ENCODE measurements around the gene PGF. TPM values are rescaled to one million over a fixed set of nuclear protein-coding genes. Genes with fewer than 3 reads are reported as not detected.

The PGF gene
- total RNA-seq, 1 experiment from 2014 or later = 115 TPM

DNA sequence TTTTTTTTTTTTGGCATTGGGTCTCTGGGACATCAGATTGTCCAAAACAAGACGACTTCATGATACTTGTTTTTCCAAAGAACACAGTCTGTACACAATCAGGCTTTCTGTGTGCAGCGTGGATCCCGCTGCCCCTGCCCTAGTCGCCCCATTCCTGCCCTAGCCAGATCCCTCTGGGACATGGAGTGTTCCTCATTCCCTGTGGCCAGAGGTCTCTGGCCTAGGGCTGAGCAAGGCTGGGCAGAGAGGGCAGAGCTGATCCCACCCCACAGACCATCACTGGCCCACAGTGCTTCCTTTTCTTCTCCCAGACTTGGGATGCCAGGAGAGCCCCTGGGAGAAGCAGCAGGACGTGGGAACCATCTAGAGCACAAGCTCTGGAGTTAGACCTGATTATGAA, 26.4 kb upstream of the PGF start:
- peak overlapping the region; percentile 95 for H3K27ac ChIP-seq
- H3K4me1 ChIP-seq = peaks cover 73% of the 10 kb centered on the region

DNA sequence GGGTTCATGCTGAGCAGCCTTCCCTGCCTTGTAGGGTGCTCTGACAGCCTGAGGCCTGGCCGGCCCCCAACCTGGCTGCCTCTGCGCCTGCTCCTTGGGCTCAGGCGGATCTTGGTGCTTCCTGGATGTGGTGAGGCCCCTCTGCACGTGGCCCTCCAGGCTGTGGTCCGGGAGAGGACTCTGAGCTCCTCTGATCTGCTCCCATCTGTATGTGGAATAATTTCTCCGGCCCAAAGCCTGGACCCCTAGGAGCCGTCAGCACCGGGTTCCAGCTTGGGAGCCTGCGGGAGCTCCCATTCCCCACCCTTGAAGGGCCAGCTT, 26.0 kb upstream of the PGF start:
- Histone ChIP-seq H3K4me1 (peaks cover 74% of the 10 kb centered on the region), H3K27ac (peak overlapping the region; percentile 95), H3K4me3 (peak overlapping the region; percentile 49; the same call in 1 of the 2 replicates), H3K9me3 (replicated peaks) (no peaks in the 10 kb centered on the region), H3K36me3 (no peaks in the 10 kb centered on the region), H3K27me3 (no peaks in the 10 kb centered on the region)
- DNase-seq = no peak

More for the DNA sequence above, 26.4 kb upstream of the PGF start:
- no peaks in the 10 kb centered on the region for H3K36me3 ChIP-seq
- no peaks in the 10 kb centered on the region for H3K9me3 ChIP-seq (replicated peaks)
- DNase-seq = no peak
- H3K4me3 ChIP-seq = no peak overlapping the region
- H3K27me3 ChIP-seq = no peaks in the 10 kb centered on the region

DNA sequence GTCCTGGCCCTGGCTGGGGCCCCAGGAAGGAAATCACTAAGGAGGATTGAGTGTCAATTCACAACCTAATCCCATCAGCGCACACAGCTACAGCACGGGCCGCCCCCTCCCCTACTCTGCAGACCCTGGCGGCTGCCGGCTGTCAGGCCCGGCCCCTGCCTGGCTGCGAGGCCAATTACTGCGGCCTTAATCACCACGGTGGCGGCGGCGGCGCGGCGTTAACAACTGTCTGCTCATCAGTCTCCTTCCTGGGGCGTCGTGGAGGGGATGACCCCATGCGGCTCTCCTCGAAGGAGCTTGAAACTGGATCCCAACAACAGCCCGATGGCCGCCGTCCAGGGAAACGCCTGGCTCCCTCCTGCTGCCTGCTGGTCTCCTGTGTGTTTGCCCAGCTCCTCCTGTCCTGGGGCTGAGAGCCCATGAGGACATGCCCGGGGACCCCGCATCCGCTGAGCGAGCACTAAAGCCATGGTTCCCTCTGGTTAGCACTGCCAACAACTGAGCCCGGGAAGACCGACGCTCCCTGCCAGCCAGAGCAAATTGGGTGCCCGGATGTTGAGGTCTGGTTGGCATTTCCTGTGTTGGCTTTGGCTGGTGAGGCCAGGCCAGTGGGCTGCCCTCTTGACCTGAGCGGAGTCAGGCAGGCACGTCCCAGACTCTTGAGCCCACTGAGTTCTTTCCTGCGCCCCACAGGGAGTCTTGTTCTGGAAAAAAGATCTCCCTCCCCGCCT, 25.5 kb upstream of the PGF start:
- Histone ChIP-seq H3K4me1 (peaks cover 80% of the 10 kb centered on the region), H3K27ac (peak overlapping the region; percentile 95), H3K27me3 (no peaks in the 10 kb centered on the region), H3K9me3 (replicated peaks) (no peaks in the 10 kb centered on the region), H3K4me3 (peak overlapping the region; percentile 49), H3K36me3 (no peaks in the 10 kb centered on the region)
- peak; percentile 82 for DNase-seq

DNA sequence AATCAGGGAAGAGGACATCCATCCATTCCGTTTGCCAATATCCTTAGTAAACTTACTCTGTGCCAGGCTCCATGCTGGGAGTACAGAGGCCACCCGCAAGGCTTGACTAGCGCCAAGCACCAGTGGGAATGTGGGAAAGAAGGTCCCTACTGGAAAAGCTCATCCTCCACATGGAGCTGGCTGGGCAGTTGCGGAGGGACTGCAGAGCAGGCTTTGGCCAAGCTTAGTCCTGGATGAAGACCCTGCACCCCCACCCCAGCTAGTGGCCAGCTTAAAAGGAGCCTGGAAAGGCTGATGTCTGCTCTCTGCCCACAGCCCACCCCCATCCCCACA, 25.0 kb upstream of the PGF start:
- DNase-seq = peak in 1 of 2 experiments; percentile 77
- H3K27ac ChIP-seq = peak overlapping the region; percentile 95
- no peaks in the 10 kb centered on the region for H3K9me3 ChIP-seq (replicated peaks)
- H3K4me3 ChIP-seq = peak overlapping the region; percentile 49
- H3K4me1 ChIP-seq = peaks cover 83% of the 10 kb centered on the region
- H3K36me3 ChIP-seq = no peaks in the 10 kb centered on the region
- no peaks in the 10 kb centered on the region for H3K27me3 ChIP-seq

DNA sequence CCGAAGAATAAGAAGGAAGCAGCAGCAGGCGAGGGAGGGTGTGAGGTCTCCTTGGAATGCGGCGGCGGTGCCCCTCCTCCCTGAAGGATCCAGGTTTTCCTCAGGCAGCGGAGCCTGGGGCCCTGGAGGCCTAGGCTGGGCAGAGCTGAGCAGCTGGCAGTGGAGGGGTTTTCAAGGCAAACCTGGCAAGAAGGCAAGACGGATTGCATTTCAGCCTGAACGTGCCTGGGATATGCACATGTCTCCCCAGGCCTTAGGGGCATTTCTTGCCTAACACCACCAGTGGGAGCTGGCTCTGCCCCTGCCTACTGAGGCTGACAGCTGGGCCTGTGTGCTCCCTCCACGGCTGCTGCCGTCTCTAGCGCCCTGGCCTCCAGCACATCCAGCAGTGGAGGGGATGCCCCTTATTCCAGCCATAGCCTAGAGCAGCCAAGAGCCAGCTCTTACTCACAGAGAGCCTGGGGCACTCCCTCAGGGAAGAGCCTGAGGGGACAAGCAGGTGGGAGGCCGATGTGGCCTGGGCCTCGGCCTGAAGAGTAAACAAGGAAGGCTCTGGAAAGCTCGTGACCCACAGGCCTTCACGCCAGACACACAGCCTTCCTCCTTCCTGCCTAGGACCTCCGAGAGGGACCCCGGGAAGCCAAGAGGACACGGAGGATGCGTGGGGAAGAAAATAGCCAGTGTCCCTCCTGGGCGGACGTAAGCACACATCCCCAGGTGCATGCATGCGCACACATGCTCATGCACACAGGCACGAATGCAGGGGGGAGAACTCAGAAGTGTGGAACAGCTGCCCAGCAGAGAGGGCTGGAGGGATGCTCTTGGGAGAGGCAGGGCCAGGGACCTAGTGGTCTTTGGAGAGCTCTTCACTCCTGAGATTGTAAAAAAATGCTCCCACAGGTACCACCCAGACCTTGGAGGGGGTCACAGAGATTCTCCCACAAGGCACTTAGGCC, 24.3 kb upstream of the PGF start:
- Histone ChIP-seq H3K27ac (peak overlapping the region; percentile 95), H3K9me3 (replicated peaks) (no peaks in the 10 kb centered on the region), H3K27me3 (no peaks in the 10 kb centered on the region), H3K36me3 (no peaks in the 10 kb centered on the region), H3K4me3 (peak overlapping the region; percentile 49), H3K4me1 (peaks cover 81% of the 10 kb centered on the region)
- peak; percentile 96 to 97 for DNase-seq

DNA sequence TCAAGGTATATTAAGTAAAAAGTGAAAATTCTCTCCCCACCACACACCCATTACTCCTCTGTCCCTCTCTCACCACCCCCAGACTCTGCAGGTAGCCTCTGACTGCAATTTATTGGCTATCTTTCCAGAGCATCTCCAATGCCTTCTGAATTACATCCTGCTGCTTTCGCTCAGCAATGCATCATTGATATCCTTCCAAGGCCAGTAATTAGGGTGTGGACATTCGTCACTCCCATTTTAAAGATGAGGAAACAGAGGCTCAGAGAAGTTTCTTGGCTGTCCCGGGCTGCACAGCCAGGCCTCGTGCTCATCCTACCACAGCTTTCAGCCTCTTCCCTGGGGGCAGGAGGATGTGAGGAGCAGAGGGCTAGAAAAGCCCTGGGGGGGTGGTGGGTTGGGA, 23.6 kb upstream of the PGF start:
- Histone ChIP-seq H3K27ac (peak overlapping the region; percentile 95), H3K4me1 (peaks cover 82% of the 10 kb centered on the region), H3K36me3 (no peaks in the 10 kb centered on the region), H3K4me3 (peak overlapping the region; percentile 49), H3K27me3 (no peaks in the 10 kb centered on the region), H3K9me3 (replicated peaks) (no peaks in the 10 kb centered on the region)
- no peak for DNase-seq

DNA sequence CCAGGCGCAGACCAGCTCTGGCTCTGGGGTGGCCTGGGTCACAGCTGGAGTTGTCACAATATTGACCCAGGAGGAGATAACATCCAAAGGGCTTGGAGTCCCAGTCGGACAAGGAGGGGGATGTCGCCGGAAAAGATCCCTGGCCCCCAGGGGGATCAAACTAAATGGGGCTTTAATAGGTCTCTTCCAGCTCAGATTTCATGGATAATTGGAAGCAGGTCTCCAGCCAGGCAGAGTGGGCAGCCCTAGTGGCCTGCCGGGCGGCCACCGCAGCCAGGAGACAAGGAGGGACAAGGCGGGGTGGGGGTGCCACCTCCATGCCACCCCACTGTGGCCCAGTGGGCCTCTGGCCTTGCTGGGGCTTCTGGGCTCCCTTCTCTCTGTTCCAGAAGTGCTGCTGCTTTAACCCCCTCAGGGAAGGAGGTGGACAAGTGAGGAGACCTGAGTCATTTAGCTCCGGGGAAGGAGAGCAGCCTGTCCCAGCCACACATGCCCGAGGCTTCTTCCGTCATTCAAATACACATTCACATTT, 23.1 kb upstream of the PGF start:
- H3K36me3 ChIP-seq = no peaks in the 10 kb centered on the region
- no peaks in the 10 kb centered on the region for H3K27me3 ChIP-seq
- no peaks in the 10 kb centered on the region for H3K9me3 ChIP-seq (replicated peaks)
- peaks cover 88% of the 10 kb centered on the region for H3K4me1 ChIP-seq
- H3K27ac ChIP-seq = peak overlapping the region; percentile 95
- DNase-seq = peak; percentile 68 to 78
- H3K4me3 ChIP-seq = peak overlapping the region; percentile 49; the same call in 1 of the 2 replicates

DNA sequence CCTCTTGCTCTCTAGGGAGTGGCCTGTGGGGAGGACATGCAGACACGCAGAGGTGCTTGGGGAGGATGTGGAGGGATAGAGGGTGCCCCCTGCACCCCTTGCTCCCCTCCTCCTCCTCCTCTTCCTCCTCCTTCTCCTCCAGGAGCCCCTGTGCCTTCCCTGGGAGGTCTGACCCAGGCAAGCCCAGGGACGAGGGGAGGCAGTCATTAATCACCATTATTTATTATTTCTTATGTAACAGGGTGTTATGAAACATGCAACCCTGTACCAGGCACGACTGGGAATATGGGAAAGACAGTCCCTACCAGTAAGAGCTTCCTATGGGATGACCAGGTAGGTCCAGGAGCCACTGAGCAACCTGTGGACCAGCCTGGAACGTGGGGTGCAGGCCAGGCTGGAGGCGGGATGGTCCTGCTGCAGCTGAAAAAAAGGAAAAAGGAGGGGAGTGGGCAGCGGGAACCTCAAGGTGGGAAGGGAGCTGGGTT, 22.5 kb upstream of the PGF start:
- Histone ChIP-seq H3K9me3 (replicated peaks) (no peaks in the 10 kb centered on the region), H3K27ac (peak overlapping the region; percentile 95), H3K4me3 (no peak overlapping the region), H3K27me3 (no peaks in the 10 kb centered on the region), H3K4me1 (peaks cover 93% of the 10 kb centered on the region), H3K36me3 (no peaks in the 10 kb centered on the region)
- DNase-seq = peak in 1 of 2 experiments; percentile 53

DNA sequence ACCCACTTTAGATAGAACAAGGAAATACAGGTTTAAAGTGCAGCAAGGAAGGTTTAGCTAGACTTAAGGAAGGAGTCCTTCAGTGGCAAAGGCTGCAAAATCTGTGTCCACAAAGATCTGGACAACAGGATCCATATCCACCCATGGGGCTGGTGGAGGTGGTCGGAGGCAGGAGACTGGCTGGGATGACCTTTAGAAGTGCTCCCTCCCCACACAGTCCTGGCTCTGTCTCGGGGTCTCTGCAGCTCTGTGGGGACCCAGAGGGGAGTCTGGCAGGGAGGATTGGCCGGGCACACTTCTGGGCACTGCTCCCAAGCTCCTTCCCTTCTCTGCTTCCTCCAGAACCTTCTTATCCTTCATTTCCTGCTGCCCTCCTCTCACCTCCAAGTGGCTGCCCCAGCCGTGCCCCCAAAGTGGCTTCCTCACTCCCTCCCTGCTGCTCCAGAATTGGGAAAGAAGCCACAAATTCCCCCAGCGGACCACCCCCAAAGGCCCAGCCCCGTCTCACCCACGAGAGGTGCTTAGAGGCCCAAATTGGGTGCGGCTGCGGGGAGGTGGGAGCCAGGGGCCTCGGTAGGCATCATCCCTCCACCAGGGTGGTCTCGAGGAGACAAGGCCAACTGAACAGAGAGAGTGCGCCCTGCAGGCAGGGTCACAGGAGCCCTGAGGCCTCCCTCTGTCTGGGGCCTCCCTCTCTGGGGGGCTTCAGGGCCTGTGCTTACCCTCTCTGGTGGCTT, 21.9 kb upstream of the PGF start:
- Histone ChIP-seq H3K4me1 (peaks cover 93% of the 10 kb centered on the region), H3K9me3 (replicated peaks) (no peaks in the 10 kb centered on the region)
- peak; percentile 64 for DNase-seq

DNA sequence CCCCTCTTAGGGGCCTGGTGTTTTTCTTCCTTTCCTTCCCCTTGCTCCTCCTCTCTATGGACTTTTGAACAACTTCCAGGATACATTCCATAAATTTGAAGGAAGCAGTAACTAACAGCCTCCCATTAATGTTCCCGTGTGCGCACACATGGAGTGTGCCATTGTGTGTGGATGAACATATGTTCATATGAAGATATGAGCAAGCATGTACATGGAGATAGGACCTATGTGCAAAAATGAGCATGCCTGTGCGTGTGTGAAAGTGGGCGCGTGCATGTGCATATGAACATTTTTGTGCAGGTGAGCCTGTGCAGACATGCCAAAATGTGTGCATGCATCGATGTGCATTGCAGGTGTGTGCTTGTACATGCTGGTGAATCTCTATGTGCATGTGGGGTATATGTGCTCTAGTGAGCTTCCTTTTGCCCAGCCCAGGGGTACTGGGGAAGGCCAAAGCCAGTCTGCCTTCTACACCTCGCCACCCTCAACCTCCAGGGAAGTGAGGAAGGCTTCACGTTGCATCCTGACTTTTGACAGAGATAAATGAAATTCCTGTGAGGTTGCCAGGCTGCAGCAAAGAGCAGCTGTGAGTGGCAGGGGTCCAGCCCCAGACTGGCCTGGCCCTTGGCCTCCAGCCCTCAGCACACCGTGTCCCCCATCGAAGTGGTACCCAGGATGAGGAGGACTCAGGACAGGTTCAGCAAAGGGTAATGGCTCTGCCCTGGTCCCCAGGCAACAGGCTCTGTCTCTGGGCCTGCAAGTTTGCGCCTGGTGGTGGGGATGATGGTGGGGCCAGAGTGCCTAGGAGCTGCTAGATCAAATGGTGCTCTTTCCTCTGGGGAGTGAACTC, 21.1 kb upstream of the PGF start:
- Histone ChIP-seq H3K27me3 (no peaks in the 10 kb centered on the region), H3K36me3 (no peaks in the 10 kb centered on the region), H3K27ac (no peak overlapping the region; the same call in 1 of the 2 replicates), H3K4me3 (no peak overlapping the region), H3K4me1 (peaks cover 86% of the 10 kb centered on the region), H3K9me3 (replicated peaks) (no peaks in the 10 kb centered on the region)
- peak in 1 of 2 experiments; percentile 2 for DNase-seq

More for the DNA sequence above, 21.9 kb upstream of the PGF start:
- Histone ChIP-seq H3K27me3 (no peaks in the 10 kb centered on the region), H3K36me3 (no peaks in the 10 kb centered on the region), H3K27ac (peak overlapping the region; percentile 95; the same call in 1 of the 2 replicates), H3K4me3 (no peak overlapping the region)

DNA sequence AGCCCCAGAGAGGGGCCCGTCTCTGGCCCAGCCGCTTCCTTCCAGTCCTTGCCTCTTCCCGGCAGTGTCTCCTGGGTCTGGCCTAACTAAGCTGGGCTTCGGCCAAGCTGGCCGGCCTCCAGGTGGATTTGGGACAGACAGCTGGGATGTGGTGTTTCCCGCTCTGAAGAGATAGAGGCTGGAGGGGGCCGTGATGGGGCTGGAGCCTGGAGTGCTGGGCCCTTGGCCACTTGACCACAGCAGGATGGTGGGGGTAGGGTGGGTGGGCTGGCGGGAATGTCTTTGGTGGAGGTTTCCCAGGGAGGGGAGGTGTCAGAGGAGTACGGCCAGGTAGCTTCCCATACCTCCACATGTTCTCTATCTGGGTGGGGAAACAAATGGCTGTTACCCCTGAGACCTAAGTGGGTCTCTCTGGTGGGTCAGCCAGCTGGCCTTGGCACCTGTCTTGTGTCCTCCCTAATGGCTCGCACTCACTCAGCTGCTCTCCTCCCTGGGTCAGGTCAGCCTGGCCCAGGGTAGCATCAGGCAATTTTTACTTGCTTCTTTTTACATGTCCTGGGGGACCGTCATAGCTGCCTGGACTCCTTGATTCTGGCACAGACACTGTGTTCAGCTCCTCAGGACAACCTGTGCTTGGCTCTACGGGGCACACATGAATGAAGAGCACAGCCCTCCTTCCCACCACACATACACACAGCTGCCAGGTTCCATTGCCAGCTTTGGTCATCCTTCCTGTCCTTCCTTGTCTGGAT, 19.8 kb upstream of the PGF start:
- H3K4me1 ChIP-seq = peaks cover 83% of the 10 kb centered on the region
- H3K36me3 ChIP-seq = no peaks in the 10 kb centered on the region
- no peaks in the 10 kb centered on the region for H3K9me3 ChIP-seq (replicated peaks)
- H3K4me3 ChIP-seq = no peak overlapping the region
- H3K27me3 ChIP-seq = no peaks in the 10 kb centered on the region
- DNase-seq = peak; percentile 92 to 94
- peak overlapping the region; percentile 87 for H3K27ac ChIP-seq

DNA sequence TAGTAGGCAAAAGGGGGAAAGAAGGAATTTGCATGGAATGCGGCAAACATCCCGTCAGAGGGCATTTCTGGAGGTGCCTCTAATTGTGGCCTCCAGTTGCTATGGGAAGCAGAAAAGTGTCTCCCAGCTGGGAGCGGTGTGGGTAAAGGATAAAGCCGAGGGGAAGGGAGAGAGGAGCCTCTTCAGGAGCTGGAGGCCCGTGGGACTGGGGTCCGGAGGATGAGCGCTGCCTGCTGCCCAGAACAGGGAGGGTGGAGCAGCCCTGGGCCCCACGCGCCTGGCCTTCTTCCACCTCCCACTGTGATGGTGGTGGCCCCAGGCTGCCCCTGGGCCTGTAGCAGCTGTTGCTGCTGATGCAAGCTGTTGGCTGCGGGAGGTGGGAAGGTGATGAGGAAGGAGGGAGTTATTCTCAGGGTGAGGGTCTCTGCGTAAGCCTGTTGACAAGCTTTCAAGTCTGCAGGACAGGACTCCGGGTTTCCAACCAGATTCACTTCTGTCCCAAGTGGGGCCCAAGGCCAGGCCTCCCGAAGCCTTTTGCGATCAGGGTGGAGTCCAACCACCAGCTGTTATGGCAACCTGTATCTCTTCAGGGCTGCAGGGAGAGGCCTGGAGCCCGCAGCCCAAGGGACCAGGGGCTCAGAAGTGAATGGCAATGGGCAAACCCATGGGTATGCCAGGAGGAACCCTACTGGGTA, 19.1 kb upstream of the PGF start:
- DNase-seq = peak; percentile 92 to 93
- H3K27me3 ChIP-seq = no peaks in the 10 kb centered on the region
- H3K4me1 ChIP-seq = peaks cover 82% of the 10 kb centered on the region
- H3K27ac ChIP-seq = peak overlapping the region; percentile 87
- no peak overlapping the region for H3K4me3 ChIP-seq
- H3K9me3 ChIP-seq (replicated peaks) = no peaks in the 10 kb centered on the region
- no peaks in the 10 kb centered on the region for H3K36me3 ChIP-seq
